Stimulated activated CD4-positive, alpha-beta T cell treated with anti-CD3 and anti-CD28 coated beads, Interleukin-4, amount 100 ng/mL, for 48 hours (primary cell): ENCODE data around the gene NUP214.
A peak's percentile ranks its signal among the peaks of the same experiment; 100 is the strongest.
"Not testable (repeated sequence)": the region's sequence is repeated elsewhere in the genome, so short reads cannot be mapped to it uniquely, and the experiment has no call there.

Source experiments
- DNase-seq, 2 donors: peaks; one replicate each; pipeline ENCODE4 v3.0.0-alpha.2; 2020; ENCODE audit warnings: low read depth in 2 of 2

The NUP214 gene

DNA sequence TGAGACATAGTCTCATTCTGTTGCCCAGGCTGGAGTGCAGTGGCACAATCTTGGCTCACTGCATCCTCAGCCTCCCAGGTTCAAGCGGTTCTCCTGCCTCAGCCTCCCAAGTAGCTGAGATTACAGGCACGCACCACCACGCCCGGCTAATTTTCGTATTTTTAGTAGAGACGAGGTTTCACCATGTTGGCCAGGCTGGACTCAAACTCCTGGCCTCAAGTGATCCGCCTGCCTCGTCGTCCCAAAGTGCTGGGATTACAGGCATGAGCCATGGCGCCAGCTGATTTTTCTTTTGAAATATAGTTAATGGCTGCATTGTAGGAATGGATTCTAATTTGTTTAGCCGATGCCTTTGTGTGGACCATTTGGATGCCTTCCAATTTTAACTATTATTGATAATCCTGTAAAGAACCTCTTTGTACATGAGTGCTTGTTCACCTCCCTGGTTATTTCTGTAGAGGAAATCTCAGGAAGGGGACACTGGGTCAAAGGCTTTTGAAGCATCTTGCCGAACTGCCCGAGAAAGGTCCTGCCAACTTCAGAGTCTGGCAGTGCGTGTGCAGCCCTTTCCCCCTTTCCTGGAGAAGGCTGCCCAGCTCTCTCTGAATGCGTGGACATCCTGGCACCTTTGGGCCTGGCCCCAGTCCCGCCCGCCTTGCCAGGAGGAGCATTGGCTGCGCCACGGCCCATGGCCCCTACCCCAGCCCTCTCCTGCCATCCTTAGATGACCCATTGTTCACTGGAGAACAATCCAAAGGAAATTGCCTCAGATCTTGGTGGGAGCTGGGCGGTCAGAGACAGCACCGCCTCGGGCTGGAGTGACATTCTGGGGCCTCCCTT is 8.9 kb upstream of the NUP214 start:
- DNase-seq: no peak

DNA sequence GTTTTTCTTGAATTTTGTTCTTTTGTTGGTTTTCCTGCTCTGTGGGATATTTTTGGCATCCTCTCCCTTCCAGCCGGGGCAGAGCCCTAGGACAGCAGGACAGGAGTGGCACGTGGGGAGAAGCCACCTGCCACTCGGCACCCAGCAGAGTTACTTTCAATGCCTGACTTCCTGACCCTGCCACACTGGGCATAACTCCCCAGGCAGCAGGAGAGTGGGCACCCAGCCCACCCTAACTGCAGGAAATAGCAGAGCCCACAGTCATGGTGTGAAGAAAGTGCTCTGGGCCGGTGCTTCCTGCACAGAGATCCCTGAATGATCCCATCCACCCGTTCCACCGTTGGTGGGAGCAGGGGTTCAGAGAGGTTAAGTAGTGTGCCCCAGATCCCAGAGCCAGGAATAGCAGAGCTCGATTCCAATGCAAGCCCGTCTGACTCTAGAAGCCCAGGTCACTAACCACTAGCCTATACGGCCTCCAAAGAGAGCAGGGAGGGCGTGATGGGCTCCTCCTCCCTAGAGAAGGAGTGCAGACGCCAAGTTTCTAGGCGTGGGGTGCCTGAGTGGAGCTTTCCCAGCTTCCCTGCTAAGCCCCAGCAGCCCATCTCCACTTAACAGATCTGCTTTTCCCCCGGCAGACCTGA is 8.1 kb upstream of the NUP214 start:
- DNase-seq: no peak

DNA sequence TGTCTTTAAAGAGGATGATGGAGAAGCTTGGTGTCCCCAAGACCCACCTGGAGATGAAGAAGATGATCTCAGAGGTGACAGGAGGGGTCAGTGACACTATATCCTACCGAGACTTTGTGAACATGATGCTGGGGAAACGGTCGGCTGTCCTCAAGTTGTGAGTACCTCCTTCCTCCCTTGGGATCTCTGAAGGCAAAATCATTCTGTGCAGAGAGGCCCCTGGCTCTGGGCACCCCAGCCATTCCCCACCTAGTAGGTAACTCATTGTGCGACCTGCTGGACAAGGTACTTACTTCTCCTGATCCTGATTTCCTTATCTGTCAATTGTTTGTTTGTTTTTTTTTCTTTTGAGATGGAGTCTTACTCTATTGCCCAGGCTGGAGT is 7.6 kb upstream of the NUP214 start:
- DNase-seq: no peak

DNA sequence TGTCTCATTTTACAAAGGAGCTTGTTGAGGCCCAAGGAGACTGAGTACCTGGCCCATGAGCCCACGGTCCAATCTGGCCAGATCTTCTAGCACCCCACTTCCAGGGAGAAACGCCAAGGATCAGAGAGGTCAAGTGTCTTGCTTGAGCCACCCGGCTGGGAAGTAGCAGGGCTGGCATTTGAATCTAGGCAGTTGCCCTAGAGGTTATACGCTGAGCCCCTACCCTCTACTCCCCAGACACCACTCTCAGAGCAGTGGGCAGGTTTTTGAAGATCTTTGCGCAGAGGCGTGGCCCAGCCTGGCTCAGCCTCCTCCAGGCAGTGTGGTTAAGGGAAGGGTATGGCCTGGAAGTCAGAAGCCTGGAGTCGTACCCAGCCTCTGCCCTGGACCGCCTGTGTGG is 5.8 kb upstream of the NUP214 start:
- DNase-seq: no peak

DNA sequence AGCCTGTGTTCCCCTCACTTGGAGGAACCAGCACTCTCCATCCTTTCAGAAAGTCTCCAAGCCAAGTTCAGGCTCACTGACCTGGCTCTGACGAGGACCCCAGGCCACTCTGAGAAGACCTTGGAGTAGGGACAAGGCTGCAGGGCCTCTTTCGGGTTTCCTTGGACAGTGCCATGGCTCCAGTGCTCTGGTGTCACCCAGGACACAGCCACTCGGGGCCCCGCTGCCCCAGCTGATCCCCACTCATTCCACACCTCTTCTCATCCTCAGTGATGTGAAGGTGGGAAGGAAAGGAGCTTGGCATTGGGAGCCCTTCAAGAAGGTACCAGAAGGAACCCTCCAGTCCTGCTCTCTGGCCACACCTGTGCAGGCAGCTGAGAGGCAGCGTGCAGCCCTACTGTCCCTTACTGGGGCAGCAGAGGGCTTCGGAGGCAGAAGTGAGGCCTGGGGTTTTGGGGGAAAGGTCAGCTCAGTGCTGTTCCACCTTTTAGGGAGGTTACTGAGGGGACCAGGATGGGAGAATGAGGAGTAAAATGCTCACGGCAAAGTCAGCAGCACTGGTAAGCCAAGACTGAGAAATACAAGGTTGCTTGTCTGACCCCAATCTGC is 4.7 kb upstream of the NUP214 start:
- no peak for DNase-seq

DNA sequence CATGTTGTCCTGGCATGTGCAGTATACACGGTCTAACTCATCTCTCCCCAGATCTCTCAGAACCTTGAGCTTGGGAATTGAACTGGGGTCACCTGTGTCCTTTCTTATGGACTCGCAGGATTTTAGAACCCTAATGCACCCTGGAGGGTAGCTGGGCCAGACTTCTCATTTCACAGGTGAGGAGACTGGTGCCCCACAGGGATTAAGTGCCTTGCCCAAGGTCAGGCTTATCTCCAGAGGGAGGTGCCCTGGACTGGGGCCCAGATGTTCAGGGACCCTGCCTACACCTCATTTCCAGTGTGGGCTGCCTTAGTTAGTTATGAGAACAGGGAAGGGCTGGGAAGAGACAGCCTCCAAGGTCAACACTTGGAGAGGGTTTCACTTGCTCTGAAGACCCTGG is 4.0 kb upstream of the NUP214 start:
- no peak for DNase-seq

DNA sequence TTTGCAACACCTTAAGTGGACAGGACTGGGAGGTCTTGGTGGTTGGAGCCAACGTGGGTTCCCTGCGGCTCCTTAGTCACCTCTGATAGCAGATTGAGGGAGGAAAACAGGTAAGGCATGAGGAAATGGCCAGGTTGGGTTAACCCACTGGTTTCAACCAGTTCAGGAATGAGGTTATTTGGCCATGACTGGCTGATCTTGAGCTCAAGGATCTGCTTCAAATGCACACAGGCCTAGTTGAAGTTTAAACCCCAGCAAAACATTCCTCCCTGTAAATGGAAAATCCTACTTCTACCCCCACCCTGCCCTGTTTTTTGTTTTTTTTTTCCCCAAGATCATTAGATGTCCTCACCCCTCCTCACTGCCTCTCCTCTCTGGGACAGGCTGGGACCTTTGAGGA is 3.2 kb upstream of the NUP214 start:
- DNase-seq: no peak

DNA sequence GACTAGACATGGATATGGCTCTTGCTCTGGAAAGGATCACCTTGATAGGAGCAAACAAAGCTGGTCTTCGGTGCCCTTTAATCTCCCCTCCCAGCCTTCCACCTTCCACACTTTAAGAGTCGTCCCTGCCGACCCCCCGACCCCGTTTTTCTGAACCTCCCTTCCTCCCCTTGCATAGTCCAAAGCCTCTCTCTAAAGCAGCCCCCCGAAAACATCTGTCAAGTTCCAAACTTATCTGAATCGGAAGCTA is 423 bp upstream of the NUP214 start:
- DNase-seq: peak; percentile 3 to 5

DNA sequence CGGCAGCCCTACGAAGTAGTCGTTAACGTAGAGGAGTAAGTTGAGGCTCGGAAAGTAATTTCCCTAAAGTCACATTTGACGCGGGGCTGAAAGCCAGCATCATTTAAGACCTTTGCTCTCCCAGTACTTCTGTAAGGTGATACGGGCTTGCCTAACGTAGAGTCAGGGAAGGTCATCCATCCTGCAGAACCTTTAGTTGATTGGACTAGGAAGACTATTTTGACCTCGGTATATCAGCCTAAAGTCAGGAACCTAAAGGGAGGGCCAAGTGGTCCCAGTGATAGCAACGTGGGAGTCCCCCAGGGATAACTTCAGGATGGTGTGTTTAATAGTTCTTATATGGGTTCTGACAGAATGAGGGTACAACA is 657 bp downstream of the NUP214 start:
- no peak for DNase-seq

DNA sequence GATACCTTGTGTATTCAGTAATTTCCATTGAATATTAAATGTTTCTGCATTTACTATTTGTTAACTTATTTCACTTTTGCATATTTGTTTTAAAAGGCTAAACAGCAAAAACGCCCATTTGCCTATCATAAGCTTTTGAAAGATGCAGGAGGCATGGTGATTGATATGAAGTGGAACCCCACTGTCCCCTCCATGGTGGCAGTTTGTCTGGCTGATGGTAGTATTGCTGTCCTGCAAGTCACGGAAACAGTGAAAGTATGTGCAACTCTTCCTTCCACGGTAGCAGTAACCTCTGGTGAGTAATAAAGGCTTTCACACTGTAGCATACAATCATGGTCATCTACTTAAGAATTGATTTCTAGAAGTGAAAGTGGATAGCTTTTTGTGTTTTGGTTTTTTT is 3.8 kb downstream of the NUP214 start:
- no peak for DNase-seq

DNA sequence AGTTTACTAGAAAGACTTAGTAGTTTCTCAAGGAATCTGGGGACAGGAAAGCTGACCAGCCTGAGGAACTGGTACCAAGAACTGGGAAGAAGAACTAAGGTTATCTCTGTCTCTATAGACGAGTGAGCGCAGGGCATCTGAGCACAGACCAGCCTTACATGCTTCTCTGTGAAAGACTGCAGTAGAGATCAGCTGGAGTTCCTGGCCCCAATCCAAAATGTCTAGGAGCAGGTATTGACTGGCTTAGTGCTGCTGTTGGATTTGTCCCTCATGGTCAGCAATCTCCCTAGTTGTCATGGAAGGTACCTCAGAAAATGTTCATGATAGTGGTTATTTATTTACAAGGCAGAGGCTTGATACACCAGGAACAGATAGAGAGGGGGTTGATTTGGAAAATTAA is 13.3 kb downstream of the NUP214 start:
- no peak for DNase-seq

DNA sequence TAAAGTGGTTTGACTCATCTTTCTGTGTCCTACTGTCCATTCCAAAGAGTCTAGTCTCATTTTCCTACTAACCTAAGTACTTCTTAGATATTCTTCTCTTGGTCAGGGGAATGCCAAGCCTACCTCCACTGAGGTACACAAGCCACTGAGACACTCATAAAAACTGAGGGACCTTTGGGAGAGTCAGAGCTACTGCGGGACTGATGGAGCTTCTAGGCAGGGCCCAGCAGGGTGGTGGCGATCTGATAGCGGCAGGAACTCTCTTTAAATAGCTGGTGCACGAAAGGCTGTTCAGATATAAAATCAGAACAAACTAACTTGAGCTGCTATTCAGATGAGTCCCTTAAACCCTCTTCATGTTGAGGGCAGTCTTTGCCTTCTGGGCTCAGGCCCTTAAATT is 14.7 kb downstream of the NUP214 start:
- no peak for DNase-seq

DNA sequence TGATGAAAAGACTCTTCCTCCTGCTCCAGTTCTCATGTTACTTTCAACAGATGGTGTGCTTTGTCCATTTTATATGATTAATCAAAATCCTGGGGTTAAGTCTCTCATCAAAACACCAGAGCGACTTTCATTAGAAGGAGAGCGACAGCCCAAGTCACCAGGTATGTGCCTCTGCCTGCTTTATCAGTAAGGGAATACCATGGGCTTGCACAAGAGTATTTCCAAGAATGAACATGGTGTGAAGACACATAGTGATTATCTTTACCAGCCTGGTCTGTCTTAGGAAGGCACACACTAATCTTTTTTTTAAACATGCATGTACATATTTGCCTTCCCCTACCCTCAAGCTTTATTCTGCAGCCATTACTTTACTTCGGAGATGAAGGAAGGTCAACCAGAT is 15.2 kb downstream of the NUP214 start:
- no peak for DNase-seq

DNA sequence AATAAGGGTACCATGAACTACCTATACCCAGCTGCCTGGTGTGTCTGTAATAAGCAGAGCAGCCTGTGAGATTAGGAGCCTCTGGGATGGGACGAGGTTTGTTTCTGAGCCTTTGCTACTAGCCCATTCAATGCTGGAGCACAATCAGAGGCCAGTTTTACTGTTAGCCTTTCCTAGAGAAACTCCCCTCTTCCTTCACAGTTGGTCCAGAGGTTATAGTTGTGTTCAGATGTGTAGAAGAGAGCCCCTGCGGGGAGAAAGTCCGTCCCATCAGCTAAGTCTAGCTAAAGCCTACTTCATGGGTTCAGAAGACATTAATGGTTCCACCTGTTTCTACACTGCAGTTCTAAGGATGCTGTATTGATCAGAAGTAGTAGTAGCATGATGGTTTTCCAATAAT is 16.8 kb downstream of the NUP214 start:
- DNase-seq: no peak

DNA sequence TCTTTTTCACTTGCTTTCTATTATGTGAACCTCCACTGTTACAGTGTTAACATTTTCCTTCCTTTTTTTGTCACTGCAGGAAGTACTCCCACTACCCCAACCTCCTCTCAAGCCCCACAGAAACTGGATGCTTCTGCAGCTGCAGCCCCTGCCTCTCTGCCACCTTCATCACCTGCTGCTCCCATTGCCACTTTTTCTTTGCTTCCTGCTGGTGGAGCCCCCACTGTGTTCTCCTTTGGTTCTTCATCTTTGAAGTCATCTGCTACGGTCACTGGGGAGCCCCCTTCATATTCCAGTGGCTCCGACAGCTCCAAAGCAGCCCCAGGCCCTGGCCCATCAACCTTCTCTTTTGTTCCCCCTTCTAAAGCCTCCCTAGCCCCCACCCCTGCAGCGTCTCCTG is 18.8 kb downstream of the NUP214 start:
- no peak for DNase-seq

DNA sequence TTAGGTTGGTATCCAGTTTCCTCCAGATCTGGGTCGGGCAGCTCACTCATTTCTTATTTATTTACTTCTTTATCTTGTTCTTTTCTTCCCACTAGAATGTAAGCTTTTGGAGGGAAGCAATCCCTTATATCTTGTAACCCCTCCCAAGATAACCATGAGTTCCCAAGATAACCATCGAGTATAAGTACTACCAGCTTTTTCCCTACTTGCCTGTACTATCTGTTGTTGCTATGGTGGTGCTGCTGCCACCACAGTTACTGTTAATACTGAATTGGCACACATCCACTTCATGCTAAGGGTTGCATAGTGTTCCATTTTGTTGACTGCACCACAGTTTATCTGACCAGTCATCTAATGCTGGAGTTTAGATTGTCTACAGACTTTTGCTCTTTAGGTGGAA is 19.9 kb downstream of the NUP214 start:
- DNase-seq: no peak

DNA sequence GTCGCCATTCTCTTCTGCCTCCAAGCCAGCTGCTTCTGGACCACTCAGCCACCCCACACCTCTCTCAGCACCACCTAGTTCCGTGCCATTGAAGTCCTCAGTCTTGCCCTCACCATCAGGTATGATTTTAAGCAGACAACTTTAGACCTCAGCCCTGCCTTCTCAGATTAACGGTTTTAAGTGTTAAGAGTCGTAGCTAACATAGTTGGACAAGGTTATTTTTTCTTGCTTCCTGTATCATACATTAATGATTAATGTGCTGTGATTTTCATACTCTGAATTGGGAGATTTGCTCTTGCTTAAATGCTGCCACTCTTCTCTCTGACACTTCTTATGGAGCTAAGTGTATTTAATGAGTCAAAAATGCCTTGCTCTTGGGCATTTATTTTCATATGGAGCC is 20.8 kb downstream of the NUP214 start:
- DNase-seq: no peak

DNA sequence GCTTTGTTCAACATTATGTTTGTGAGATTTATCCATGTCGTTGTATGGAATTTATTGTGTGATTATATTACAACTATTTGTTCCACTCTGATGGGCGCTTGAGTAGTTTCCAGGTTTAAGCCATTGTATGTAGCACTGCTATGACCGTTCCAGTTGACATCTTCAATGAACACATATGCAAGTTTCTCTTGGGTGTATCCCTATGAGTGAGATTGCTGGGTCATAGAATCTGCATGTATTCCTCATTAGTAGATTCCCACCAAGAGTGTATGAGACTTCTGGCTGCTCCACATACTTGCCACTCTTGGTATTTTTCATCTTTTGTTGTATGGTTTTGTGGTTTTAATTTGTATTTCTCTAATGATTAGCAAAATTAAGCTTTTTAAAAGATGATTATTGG is 22.9 kb downstream of the NUP214 start:
- no peak for DNase-seq

DNA sequence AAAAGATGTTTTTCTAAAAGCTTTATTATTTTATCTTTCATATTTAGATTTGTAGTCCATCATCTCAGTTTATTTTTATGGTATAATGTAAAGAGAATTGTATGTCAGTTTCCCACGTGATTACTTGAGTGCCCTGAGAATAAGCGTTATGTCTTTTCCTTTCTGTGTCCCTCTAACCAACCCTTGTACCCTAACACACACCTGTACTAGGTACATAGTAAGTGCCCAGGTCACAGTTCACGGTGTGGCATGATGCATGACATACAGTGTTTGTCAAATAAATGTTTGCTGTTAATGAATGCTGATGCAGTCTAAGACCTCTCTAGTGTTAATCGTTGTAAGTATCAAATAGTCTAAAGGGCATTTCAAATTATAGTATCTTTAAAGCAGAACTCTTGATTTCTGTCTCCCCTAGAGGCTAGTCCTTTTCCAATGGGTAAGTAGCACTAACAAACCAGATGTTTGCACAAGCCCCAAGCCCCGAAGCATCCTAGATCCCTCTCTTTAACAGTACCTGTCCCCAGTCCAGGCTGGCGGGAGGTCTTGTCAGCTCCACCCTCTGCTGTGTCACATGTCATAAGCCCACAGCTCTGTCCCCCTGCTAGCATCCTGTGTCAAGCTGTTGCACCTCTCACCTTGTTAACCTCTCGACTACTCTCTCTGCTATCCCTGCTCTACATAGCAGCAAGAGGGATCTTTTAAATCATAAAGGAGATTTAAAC is 23.7 kb downstream of the NUP214 start:
- no peak for DNase-seq

DNA sequence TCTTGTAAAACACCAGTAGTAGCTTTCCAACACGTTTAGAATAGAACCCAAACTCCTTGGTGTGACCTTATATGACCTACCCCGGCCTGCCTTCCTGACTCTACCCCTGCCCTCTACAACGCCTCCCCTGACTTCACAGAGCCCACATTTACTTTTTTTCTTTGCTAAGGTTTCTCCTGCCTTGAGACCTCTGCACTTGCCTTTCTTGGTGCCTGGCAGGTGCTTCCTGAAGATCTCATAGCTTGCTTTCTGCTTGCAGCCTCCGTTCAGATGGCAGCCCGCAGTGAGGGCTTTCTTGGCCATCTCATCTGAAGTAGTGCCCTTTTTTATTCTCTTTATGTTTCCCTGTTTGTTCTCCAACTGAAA is 24.3 kb downstream of the NUP214 start:
- DNase-seq: no peak

DNA sequence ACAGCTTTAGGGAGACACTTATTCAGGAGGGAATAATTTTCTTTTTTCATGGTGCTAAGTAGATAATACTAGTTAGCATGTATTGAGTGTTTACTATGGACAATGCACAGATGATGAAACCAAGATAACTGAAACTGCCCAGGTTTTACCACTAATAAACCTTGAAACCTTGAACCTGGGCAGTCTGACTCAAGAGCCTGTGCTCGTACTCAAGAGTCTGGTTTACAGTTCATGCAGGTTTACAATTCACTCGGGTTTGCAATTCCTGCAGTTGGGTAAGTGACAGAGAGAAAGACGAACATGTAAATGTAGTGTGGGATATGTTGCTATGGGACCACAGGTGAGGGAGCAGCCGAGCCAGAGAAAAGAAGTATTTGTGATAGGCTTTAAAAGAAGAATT is 28.2 kb downstream of the NUP214 start:
- DNase-seq: no peak

DNA sequence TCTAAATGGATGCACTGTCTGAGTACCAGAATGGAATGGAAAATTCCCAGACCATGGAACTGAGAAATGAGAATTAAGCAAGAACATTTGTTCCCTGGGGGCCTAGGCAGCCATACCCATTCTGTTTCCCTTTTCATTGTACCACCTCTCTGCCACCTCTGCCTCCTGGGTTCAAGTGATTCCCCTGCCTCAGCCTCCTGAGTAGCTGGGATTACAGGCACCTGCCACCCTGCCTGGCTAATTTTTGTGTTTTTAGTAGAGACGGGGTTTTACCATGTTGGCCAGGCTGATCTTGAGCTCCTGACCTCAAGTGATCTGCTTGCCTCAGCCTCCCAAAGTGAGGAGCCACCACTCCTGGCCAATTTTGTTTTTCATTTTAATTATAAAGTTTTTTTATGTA is 33.3 kb downstream of the NUP214 start:
- DNase-seq: not testable (repeated sequence)
